ENCODE data around the gene ANKS1A. TPM values are rescaled to one million over a fixed set of nuclear protein-coding genes. Genes with fewer than 3 reads are reported as not detected.

ANKS1A gene
- total and polyA plus RNA-seq, 2 experiments from 2014 or later, result 12.1 to 31.9 TPM

GRCh38 chr6:35021004-35021403, 131.9 kb downstream of the ANKS1A start:
- Histone ChIP-seq H3K4me3 (no peak overlapping the region), H3K9me2 (ENCODE audit: insufficient read depth) (no peaks in the 10 kb centered on the region), H4K20me1 (replicated peaks; ENCODE audit: insufficient read depth) (no peaks in the 10 kb centered on the region; the same call in 1 of the 2 replicates), H3K4me2 (peak overlapping the region; percentile 0; the same call in 1 of the 2 replicates), H3K79me2 (replicated peaks; ENCODE audit: insufficient read depth) (no peaks in the 10 kb centered on the region), H3F3A (replicated peaks; ENCODE audit: low read depth) (0 out of 2 replicates have a peak, but pooled peaks cover 3% of the 10 kb centered on the region), H3K27me3 (ENCODE audit: insufficient read depth) (no peaks in the 10 kb centered on the region), H3K27ac (ENCODE audit: low read depth) (peak overlapping the region; percentile 65), H3K4me1 (ENCODE audit: insufficient read depth) (peaks cover 58% of the 10 kb centered on the region), H3K36me3 (ENCODE audit: insufficient read depth) (peaks cover 7% of the 10 kb centered on the region; the same call in 1 of the 2 replicates), H2AFZ (no peak overlapping the region)
- Mint-ChIP-seq H3K4me1 (peaks cover 68% of the 10 kb centered on the region), H3K4me3 (no peak overlapping the region; the same call in 2 of the 3 replicates), H3K27ac (peak overlapping the region; percentile 72), H3K27me3 (ENCODE audit: insufficient read depth, low read depth, poor library complexity) (peaks cover 10% of the 10 kb centered on the region), H3K36me3 (ENCODE audit: low read depth) (peaks cover 11% of the 10 kb centered on the region; the same call in 2 of the 3 replicates), H3K9me3 (no peaks in the 10 kb centered on the region)
- ATAC-seq (peak; percentile 9; the same call in 1 of the 3 replicates), DNase-seq (ENCODE audit: low spot score) (peak; percentile 38)
- TF ChIP-seq ZNF331 (CRISPR knock-in tag; IDR thresholded peaks at IDR 0.05; ENCODE audit: low read depth) (no peak), ZNF462 (CRISPR knock-in tag; IDR thresholded peaks at IDR 0.05) (no peak), ZNF114 (CRISPR knock-in tag; IDR thresholded peaks at IDR 0.05) (no peak), NANOG (IDR thresholded peaks at IDR 0.05; ENCODE audit: borderline replicate concordance) (no peak), EZH2 (IDR thresholded peaks at IDR 0.05; ENCODE audit: low read depth, unreplicated experiment) (no peak), JUNB (IDR thresholded peaks at IDR 0.05; ENCODE audit: unreplicated experiment) (no peak)
- TF ChIP-seq, protein P1, sequence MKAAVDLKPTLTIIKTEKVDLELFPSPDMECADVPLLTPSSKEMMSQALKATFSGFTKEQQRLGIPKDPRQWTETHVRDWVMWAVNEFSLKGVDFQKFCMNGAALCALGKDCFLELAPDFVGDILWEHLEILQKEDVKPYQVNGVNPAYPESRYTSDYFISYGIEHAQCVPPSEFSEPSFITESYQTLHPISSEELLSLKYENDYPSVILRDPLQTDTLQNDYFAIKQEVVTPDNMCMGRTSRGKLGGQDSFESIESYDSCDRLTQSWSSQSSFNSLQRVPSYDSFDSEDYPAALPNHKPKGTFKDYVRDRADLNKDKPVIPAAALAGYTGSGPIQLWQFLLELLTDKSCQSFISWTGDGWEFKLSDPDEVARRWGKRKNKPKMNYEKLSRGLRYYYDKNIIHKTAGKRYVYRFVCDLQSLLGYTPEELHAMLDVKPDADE (IDR thresholded peaks at IDR 0.05), result no peak
- TF ChIP-seq, protein P2, sequence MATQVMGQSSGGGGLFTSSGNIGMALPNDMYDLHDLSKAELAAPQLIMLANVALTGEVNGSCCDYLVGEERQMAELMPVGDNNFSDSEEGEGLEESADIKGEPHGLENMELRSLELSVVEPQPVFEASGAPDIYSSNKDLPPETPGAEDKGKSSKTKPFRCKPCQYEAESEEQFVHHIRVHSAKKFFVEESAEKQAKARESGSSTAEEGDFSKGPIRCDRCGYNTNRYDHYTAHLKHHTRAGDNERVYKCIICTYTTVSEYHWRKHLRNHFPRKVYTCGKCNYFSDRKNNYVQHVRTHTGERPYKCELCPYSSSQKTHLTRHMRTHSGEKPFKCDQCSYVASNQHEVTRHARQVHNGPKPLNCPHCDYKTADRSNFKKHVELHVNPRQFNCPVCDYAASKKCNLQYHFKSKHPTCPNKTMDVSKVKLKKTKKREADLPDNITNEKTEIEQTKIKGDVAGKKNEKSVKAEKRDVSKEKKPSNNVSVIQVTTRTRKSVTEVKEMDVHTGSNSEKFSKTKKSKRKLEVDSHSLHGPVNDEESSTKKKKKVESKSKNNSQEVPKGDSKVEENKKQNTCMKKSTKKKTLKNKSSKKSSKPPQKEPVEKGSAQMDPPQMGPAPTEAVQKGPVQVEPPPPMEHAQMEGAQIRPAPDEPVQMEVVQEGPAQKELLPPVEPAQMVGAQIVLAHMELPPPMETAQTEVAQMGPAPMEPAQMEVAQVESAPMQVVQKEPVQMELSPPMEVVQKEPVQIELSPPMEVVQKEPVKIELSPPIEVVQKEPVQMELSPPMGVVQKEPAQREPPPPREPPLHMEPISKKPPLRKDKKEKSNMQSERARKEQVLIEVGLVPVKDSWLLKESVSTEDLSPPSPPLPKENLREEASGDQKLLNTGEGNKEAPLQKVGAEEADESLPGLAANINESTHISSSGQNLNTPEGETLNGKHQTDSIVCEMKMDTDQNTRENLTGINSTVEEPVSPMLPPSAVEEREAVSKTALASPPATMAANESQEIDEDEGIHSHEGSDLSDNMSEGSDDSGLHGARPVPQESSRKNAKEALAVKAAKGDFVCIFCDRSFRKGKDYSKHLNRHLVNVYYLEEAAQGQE (IDR thresholded peaks at IDR 0.05; ENCODE audit: unreplicated experiment), result no peak

Measured in GM23338 (cell line).